ENCODE data around the gene RHBDL2. TPM values are rescaled to one million over a fixed set of nuclear protein-coding genes. Genes with fewer than 3 reads are reported as not detected.
"Not testable (repeated sequence)": the region's sequence is repeated elsewhere in the genome, so short reads cannot be mapped to it uniquely, and the experiment has no call there.

The RHBDL2 gene
- total RNA-seq, 4 donors from 2014 or later = 0.38 to 1.6 (median 0.61) TPM

DNA sequence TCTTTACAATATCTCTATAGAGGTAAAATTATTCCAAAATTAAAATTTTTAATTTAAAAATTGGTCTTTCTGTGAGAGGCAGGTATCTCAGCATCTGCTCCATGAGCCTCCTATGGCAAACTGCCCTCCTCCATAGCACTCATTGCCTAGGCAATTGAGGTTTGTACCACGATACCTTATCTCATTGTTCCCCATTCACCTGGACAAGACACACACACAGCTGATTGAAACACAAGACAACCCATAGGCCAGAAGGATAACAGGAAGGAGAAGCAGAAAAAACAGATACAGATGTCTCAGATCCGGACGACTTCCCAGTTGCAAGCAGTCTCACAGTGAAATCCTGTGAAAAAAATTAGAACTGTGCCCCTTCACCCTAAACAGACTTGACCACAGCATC, 24.3 kb downstream of the RHBDL2 start:
- DNase-seq (ENCODE audit: low spot score) = no peak
- ATAC-seq (ENCODE audit: low FRiP score) = no peak
- TF ChIP-seq, protein P1, sequence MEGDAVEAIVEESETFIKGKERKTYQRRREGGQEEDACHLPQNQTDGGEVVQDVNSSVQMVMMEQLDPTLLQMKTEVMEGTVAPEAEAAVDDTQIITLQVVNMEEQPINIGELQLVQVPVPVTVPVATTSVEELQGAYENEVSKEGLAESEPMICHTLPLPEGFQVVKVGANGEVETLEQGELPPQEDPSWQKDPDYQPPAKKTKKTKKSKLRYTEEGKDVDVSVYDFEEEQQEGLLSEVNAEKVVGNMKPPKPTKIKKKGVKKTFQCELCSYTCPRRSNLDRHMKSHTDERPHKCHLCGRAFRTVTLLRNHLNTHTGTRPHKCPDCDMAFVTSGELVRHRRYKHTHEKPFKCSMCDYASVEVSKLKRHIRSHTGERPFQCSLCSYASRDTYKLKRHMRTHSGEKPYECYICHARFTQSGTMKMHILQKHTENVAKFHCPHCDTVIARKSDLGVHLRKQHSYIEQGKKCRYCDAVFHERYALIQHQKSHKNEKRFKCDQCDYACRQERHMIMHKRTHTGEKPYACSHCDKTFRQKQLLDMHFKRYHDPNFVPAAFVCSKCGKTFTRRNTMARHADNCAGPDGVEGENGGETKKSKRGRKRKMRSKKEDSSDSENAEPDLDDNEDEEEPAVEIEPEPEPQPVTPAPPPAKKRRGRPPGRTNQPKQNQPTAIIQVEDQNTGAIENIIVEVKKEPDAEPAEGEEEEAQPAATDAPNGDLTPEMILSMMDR (IDR thresholded peaks at IDR 0.05) = no peak

DNA sequence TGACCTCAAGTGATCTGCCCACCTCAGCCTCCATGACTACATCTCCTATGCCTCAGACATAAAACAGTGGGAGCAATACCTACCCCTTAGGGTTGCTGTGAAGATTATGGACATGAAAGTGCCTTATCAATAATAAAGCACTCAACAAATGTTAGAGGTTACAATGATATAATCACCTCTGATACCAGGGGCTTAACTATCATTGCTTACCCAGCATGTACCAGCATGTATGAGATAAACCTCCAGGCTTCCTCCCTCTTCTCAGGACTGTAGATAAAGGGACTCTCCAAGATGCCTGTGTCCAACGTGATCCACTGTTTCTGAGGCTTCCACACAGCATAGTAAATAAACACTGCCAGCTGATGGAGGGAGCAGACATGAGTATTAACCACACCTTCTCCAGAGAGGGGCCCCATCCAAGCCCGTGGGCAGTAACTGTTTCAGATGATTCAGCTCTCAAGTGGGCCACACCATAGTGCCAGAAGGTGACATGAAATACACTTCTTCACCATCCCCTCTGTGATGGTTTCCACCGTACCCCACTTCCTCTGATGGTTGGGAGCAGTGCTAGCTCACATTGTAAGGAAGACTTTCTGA, 26.2 kb downstream of the RHBDL2 start:
- TF ChIP-seq, protein P1 (IDR thresholded peaks at IDR 0.05) = no peak
- DNase-seq (ENCODE audit: low spot score) = no peak
- ATAC-seq (ENCODE audit: low FRiP score) = no peak

DNA sequence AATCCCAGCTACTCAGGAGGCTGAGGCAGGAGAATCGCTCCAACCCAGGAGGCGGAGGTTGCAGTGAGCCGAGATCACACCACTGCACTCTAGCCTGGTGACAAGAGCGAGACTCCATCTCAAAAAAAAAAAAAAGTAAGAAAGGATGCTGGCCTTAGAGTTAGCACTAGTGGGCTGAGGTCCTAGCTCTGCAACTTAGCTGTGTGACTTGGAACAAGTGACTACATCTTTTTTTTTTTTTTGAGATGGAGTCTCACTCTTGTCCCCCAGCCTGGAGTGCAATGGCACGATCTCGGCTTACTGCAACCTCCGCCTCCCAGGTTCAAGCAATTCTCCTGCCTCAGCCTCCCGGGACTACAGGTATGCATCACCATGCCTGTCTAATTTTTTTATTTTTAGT, 26.7 kb downstream of the RHBDL2 start:
- DNase-seq (ENCODE audit: low spot score); ATAC-seq (ENCODE audit: low FRiP score): not testable (repeated sequence)

DNA sequence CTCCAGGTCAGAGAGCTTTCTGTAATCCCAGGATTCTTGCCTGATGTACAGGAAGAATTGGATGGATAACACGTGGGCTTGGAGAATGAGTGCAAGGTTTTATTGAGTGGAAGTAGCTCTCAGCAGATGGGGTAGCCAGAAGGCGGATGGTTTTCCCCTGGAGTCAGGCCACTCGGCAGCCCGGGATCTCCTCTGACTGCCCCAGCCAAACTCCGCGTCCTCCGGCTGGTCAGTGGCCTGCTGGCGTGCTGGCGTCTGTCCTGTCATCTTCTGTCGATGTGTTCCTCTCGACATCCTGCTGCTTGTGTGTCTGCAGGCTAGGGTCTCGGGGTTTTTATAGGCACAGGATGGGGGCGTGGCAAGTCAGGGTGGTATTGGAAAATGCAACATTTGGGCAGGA, 32.8 kb downstream of the RHBDL2 start:
- TF ChIP-seq, protein P1 (IDR thresholded peaks at IDR 0.05) = no peak
- no peak for DNase-seq (ENCODE audit: low spot score)
- no peak for ATAC-seq (ENCODE audit: low FRiP score)

DNA sequence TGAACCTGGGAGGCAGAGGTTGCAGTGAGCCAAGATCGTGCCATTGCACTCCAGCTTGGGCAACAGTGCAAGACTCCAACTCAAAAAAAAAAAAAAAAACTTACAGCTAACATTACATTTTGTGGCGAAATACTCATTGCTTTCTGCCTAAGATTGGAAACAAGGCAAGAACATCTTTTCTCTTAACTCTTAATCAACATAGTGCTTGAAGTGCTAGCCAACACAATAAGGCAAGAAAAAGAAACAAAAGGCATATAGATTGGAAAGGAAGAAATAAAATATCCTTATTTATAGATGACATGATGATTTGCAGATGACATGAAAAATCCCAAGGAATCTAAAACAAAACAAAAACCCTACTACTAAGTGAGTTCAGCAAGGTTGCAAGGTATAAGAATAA, 35.6 kb downstream of the RHBDL2 start:
- DNase-seq (ENCODE audit: low spot score) (no peak), ATAC-seq (ENCODE audit: low FRiP score) (no peak)
- TF ChIP-seq, protein P1 (IDR thresholded peaks at IDR 0.05) = no peak

DNA sequence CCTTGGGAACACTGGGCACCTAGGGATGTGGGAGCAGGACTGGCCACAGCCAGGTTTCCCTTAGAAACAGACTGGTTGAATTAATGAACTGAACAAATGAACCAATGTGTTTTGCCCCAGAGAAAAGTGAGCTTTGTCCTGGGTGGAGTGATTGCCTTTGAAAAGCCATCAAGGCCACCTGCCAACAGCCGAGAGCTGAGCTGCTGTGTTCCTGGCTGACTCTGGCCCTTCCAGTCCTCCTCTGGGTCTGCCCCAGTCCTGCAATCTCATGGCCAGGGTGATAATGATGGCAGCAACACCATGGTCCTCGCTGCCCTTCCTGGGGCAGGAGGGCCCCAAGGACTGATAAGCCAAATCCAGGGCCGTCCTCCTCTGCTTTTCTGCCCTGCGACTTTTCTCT, 42.1 kb downstream of the RHBDL2 start:
- DNase-seq (ENCODE audit: low spot score) = no peak
- TF ChIP-seq, protein P1 (IDR thresholded peaks at IDR 0.05) = no peak
- no peak for ATAC-seq (ENCODE audit: low FRiP score)

DNA sequence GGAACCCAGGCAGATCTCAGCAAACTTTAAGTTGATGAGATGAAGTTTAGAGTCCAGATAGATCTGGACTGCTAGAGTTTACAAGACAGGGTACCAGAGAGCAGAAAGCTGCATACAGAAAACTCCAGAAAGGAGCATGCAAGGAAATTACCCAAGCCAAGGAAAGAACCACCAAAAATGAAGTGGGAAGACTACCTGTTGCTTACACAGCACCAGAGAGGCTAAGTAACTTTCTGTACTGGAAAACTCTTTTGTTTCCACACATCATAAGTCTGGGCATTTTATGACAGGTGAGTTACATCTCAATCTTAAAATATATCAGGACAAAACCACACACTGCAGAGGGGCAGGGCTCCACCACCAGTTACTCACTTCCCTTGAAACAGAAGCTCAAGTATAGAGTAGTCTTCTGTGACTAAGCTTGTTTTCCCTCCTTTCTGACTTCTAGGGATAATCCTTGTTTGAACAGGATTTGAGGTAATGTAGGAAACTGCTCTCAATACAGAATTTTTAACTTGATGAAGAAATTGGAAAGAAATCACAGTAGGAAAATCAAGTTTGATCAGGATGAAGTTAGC, 42.9 kb downstream of the RHBDL2 start:
- TF ChIP-seq, protein P1 (IDR thresholded peaks at IDR 0.05) = no peak
- ATAC-seq (ENCODE audit: low FRiP score) (no peak), DNase-seq (ENCODE audit: low spot score) (no peak)

Data from omental fat pad (tissue), 4 donors.